GM12865 (cell line): Measurements from ENCODE around the gene DRD3.

Source experiments
- DNase-seq: peaks from one replicate; pipeline ENCODE4 v3.0.0; 2010; ENCODE audit warnings: low read depth
- H3K4me3 ChIP-seq: 2 replicates; pipeline ENCODE4 v1.5.1; 2011; ENCODE audit warnings: mild to moderate bottlenecking, low read depth, low read length, control low read depth
- TF ChIP-seq, protein P1 (sequence below): IDR thresholded peaks from 2 replicates; pipeline ENCODE4 v1.5.1; 2011; ENCODE audit warnings: low read length, control low read depth, low read depth, inconsistent platforms; ENCODE audit not compliant: insufficient read depth; ENCODE audit errors: missing control alignments

The DRD3 gene

DNA sequence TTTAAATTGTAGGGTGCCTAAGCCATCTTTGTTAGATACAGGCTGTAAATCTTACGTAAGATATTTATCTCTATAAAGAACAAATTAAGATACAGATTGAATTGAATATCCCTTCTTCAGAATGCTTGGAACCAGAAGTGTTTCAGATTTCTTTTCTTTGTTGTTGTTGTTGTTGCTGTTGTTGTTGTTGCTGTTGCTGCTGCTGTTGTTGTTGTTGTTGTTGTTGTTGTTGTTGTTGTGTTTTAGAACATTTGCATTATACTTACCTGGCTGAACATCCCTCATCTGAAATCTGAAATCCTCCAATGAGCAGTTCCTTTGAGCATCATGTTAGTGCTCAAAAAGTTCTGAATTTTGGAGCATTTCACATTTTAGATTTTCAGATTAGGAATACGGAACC is 95.7 kb downstream of the DRD3 start:
- TF ChIP-seq, protein P1, sequence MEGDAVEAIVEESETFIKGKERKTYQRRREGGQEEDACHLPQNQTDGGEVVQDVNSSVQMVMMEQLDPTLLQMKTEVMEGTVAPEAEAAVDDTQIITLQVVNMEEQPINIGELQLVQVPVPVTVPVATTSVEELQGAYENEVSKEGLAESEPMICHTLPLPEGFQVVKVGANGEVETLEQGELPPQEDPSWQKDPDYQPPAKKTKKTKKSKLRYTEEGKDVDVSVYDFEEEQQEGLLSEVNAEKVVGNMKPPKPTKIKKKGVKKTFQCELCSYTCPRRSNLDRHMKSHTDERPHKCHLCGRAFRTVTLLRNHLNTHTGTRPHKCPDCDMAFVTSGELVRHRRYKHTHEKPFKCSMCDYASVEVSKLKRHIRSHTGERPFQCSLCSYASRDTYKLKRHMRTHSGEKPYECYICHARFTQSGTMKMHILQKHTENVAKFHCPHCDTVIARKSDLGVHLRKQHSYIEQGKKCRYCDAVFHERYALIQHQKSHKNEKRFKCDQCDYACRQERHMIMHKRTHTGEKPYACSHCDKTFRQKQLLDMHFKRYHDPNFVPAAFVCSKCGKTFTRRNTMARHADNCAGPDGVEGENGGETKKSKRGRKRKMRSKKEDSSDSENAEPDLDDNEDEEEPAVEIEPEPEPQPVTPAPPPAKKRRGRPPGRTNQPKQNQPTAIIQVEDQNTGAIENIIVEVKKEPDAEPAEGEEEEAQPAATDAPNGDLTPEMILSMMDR, result no peak
- no peak for DNase-seq
- H3K4me3 ChIP-seq, result no peak overlapping the region

DNA sequence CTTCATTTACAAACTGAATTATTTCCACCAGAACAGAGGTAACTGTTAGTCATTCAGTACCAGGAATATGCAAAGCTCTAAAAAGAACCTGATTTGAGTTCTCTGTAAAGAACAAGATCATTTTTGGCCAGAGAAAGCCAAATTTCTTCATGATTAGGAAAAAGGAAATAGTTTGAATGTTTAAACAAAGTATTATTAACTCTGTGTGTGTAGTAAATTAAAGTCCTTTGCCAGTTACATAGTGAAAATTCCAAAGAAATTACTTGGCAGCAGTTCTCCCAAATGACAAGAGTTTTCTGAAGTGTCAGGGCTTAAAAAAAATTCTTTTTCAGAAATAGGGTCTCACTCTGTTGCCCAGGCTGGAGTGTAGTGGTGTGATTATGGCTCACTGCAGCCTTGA is 97.8 kb downstream of the DRD3 start:
- TF ChIP-seq, protein P1, result no peak
- no peak overlapping the region for H3K4me3 ChIP-seq
- DNase-seq, result no peak

DNA sequence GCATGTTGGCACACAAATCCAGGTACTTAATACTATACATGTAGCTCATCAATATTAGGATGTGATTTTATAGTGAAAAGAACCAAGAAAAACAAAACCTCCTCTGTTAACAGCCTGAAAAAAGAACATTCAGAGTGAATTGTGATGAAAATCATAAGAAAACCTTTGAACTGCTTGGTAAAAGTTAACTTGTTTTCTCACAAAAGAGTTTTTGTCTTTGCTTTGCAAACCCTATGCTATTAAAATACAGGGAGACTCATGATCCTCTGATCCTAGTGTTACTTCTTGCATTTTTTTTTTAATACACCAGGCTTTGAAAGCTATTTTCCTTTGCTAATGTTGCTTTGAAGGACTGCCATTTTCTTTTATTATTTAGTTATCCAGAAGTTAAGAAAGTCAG is 98.7 kb downstream of the DRD3 start:
- H3K4me3 ChIP-seq, result no peak overlapping the region
- TF ChIP-seq, protein P1, result no peak
- no peak for DNase-seq

DNA sequence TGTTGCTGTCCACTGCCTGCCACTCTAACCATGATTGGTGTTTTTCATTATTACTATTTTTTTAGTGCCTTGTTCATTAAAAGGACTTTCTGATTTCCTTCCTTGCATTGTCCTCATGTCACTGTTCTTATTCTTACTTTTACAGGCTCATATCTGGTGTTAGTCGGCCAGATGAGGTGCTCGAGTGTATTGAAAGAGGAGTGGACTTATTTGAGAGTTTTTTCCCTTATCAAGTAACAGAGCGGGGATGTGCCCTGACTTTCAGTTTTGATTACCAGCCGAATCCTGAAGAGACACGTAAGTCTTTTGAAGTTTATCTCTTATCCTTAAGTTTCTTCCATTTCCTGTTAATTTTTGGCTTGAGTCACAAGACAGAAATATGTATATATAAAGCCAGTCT is 99.1 kb downstream of the DRD3 start:
- TF ChIP-seq, protein P1, result no peak

DNA sequence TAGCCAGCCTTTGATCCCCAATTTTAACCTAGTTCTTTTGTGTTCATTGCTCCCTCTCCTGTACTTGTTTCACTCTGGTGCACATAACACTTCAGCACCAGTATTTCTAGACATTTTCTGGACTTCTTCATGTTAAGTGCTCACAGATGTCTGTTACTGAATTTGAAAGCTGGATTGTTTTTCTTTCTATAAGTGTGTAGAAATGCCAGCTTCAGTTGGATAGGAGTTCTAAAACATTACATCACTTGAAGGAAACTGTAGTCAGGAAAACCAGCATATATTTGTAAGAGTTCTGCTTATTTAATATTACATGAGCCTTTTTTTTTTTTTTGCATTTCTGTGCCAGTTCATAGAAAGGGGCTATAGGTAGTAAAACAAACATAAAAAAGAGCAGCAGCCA is 100.7 kb downstream of the DRD3 start:
- TF ChIP-seq, protein P1, result no peak
- H3K4me3 ChIP-seq, result no peak overlapping the region
- DNase-seq, result no peak

More for the DNA sequence above, 99.1 kb downstream of the DRD3 start:
- DNase-seq, result no peak
- H3K4me3 ChIP-seq, result no peak overlapping the region
